A673 (cell line): ENCODE results near the gene TMEM91. TPM values are rescaled to one million over a fixed set of nuclear protein-coding genes. Genes with fewer than 3 reads are reported as not detected.

ENCODE experiments used
- BruUV-seq: library from RNA; stranded (reverse); fragments of 400-500 nt; replicated peaks from 2 replicates; lab custom pipeline; 2021; lab: Mats Ljungman, UMichigan
- CTCF ChIA-PET: fragments of 300-600 bp; sonication (Branson Sonifier 250); formaldehyde crosslinking; loops from one replicate; lab custom pipeline; 2022; ENCODE audit warnings: antibody characterized with exemption; lab: Charles Lee
- POLR2A ChIA-PET: fragments of 300-600 bp; sonication (Branson Sonifier 250); formaldehyde crosslinking; loops from one replicate; lab custom pipeline; 2022; ENCODE audit warnings: antibody characterized with exemption; ENCODE audit not compliant: low non-redundant PET; lab: Charles Lee
- DNase-seq: peaks from one replicate; pipeline ENCODE4 v3.0.0-alpha.2; 2015; ENCODE audit warnings: low spot score
- H3K27ac ChIP-seq: fragments of 200-600 bp; sonication (generic); 2 replicates; pipeline ENCODE4 v1.5.1; 2016; ENCODE audit warnings: mixed run types, low read depth, mild to moderate bottlenecking, mixed read lengths, antibody characterized with exemption, low read length; ENCODE audit not compliant: poor library complexity, severe bottlenecking
- H3K27me3 ChIP-seq: fragments of 200-600 bp; sonication (generic); replicated peaks from 2 replicates; pipeline ENCODE4 v1.6.1; 2017; ENCODE audit warnings: mixed run types, low read depth, mild to moderate bottlenecking, mixed read lengths, antibody characterized with exemption, low read length; ENCODE audit not compliant: insufficient read depth, poor library complexity
- H3K36me3 ChIP-seq: fragments of 200-600 bp; sonication (generic); 2 replicates; pipeline ENCODE4 v1.6.1; 2016; ENCODE audit warnings: mixed run types, mild to moderate bottlenecking, mixed read lengths, antibody characterized with exemption, low read length; ENCODE audit not compliant: insufficient read depth, poor library complexity, severe bottlenecking
- H3K4me1 ChIP-seq: fragments of 200-600 bp; sonication (generic); 2 replicates; pipeline ENCODE4 v1.6.1; 2017; ENCODE audit warnings: mixed run types, mild to moderate bottlenecking, mixed read lengths, antibody characterized with exemption, low read length; ENCODE audit not compliant: insufficient read depth, poor library complexity, severe bottlenecking
- H3K4me3 ChIP-seq: fragments of 200-600 bp; sonication (generic); 2 replicates; pipeline ENCODE4 v1.5.1; 2016; ENCODE audit warnings: low read depth, mixed run types, mild to moderate bottlenecking, mixed read lengths, low read length; ENCODE audit not compliant: poor library complexity, severe bottlenecking
- H3K9me3 ChIP-seq: fragments of 200-600 bp; sonication (generic); 2 replicates; pipeline ENCODE4 v1.6.1; 2016; ENCODE audit warnings: mixed run types, low read depth, mild to moderate bottlenecking, mixed read lengths, antibody characterized with exemption, low read length; ENCODE audit not compliant: poor library complexity, severe bottlenecking
- EZH2 ChIP-seq: fragments of 200-600 bp; sonication (generic); IDR thresholded peaks from 2 replicates; pipeline ENCODE4 v1.6.1; 2017; ENCODE audit warnings: borderline replicate concordance, low read depth, mild to moderate bottlenecking, mixed read lengths, antibody characterized with exemption, low read length; ENCODE audit not compliant: poor library complexity, severe bottlenecking
- intact Hi-C: fragments of 100-400 bp; cut with micrococcal nuclease; formaldehyde crosslinking; loops from one replicate; pipeline ENCODE4 v1.10.0; 2022; ENCODE audit not compliant: unreplicated experiment
- total RNA-seq: library from RNA; stranded (reverse); gene quantifications from 2 replicates; pipeline ENCODE4 v1.2.3, GENCODE V29; 2021
- TF ChIP-seq, protein P1 (sequence below): fragments of 300-800, 200-600 bp; sonication (generic); conservative IDR thresholded peaks from 2 replicates; pipeline ENCODE4 v1.5.1; 2017; ENCODE audit warnings: low read depth, mild to moderate bottlenecking, antibody characterized with exemption, low read length, moderate library complexity, mixed read lengths

Gene TMEM91
- total RNA-seq, 1 experiment from 2014 or later = 4.9 TPM

GRCh38 chr19:41410336-41411054 lies 34.2 kb downstream of the TMEM91 start:
- H3K27me3 ChIP-seq = no peaks in the 10 kb centered on the region
- H3K36me3 ChIP-seq = no peaks in the 10 kb centered on the region
- no peak for DNase-seq
- no peak overlapping the region for H3K27ac ChIP-seq
- CTCF ChIA-PET = interaction anchor here (0.6 kb wide), 1 partner anchor 138 kb away, joined by 12 read pairs; no protein-coding TSS in a partner anchor
- TF ChIP-seq EZH2 = no peak
- TF ChIP-seq, protein P1, sequence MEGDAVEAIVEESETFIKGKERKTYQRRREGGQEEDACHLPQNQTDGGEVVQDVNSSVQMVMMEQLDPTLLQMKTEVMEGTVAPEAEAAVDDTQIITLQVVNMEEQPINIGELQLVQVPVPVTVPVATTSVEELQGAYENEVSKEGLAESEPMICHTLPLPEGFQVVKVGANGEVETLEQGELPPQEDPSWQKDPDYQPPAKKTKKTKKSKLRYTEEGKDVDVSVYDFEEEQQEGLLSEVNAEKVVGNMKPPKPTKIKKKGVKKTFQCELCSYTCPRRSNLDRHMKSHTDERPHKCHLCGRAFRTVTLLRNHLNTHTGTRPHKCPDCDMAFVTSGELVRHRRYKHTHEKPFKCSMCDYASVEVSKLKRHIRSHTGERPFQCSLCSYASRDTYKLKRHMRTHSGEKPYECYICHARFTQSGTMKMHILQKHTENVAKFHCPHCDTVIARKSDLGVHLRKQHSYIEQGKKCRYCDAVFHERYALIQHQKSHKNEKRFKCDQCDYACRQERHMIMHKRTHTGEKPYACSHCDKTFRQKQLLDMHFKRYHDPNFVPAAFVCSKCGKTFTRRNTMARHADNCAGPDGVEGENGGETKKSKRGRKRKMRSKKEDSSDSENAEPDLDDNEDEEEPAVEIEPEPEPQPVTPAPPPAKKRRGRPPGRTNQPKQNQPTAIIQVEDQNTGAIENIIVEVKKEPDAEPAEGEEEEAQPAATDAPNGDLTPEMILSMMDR = no peak
- intact Hi-C loops = no loop called here
- POLR2A ChIA-PET = no interaction called here
- no peak overlapping the region for H3K4me3 ChIP-seq
- H3K9me3 ChIP-seq = no peaks in the 10 kb centered on the region
- no TSS peak for BruUV-seq
- H3K4me1 ChIP-seq = no peaks in the 10 kb centered on the region

DNA sequence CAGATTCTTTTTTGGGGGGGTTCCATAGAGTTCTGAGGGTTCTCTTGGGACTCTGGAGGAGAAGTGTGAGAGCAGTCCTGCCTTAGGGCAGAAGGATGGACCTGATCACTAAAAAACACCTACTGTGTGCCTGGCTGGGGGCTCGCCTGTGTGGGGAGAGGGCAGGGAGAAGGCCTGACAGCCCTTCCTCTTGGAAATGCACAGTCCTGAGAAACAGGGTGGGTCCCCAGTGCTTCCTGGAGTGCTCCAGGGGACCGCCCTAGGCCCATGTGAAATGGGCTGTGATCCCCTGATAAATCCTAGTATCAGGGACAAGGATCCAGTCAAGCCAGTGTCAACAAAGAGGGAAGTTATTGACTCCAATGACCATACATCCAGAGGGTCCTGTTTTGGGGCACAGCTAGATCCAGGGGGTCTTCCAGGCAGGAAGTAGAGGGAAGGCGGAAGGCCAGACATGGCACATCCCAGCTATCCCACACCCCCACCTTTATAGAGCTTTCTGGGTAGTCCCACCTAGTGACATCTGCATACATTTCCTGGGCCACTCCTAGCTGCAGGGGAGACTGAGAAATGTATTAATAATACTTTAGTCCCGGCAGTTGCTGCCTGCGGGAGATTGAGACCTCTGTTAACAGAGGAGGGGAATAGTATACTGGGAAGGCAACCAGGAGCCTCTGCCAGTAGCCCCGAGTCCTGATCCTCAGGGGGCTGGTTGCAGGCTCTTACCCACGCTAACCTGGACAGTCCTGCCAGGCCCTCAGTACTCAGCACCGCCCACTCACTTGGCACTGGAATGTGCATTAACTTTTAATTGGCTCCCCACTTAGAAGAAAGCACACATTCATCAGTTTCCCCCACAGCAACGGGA lies 35.0 kb downstream of the TMEM91 start:
- intact Hi-C loops = no loop called here
- ChIA-PET POLR2A (no interaction called here), CTCF (no interaction called here)

GRCh38 chr19:41411968-41412265 lies 35.6 kb downstream of the TMEM91 start:
- BruUV-seq = no TSS peak
- Histone ChIP-seq H3K36me3 (peaks cover 2% of the 10 kb centered on the region), H3K27me3 (no peaks in the 10 kb centered on the region), H3K4me1 (no peaks in the 10 kb centered on the region), H3K9me3 (no peaks in the 10 kb centered on the region), H3K27ac (no peak overlapping the region), H3K4me3 (no peak overlapping the region)
- CTCF ChIA-PET = no interaction called here
- no peak for DNase-seq
- TF ChIP-seq, protein P1 = no peak
- no peak for TF ChIP-seq EZH2
- POLR2A ChIA-PET = no interaction called here
- intact Hi-C loops = no loop called here

More for the DNA sequence above, 35.0 kb downstream of the TMEM91 start:
- Histone ChIP-seq H3K27ac (no peak overlapping the region), H3K27me3 (no peaks in the 10 kb centered on the region), H3K36me3 (peaks cover 1% of the 10 kb centered on the region), H3K4me3 (no peak overlapping the region), H3K4me1 (no peaks in the 10 kb centered on the region), H3K9me3 (no peaks in the 10 kb centered on the region)
- no TSS peak for BruUV-seq
- TF ChIP-seq, protein P1 = no peak
- TF ChIP-seq EZH2 = no peak
- no peak for DNase-seq
